ENCODE results near the gene AFM. TPM values are rescaled to one million over a fixed set of nuclear protein-coding genes. Genes with fewer than 3 reads are reported as not detected.

The AFM gene
- total RNA-seq, 1 experiment from 2014 or later = not detected

- no peaks in the 10 kb centered on the region for H3K23me2 ChIP-seq (ENCODE audit: insufficient read length, low read depth, low read length, poor library complexity, severe bottlenecking)
- H3T11ph ChIP-seq (ENCODE audit: low read length) = no peak overlapping the region
- H2BK120ac ChIP-seq (ENCODE audit: low read depth, low read length, poor library complexity, severe bottlenecking) = no peak overlapping the region
- no peaks in the 10 kb centered on the region for H3K79me1 ChIP-seq (ENCODE audit: insufficient read depth, low read depth, low read length, poor library complexity, severe bottlenecking)
- H4K5ac ChIP-seq (ENCODE audit: insufficient read length, low read depth, low read length) = no peak overlapping the region
- WGBS (ENCODE audit: extremely low coverage, insufficient read length, low lambda C conversion rate) = no CpG with 5 or more reads among the region's 4 CpGs
- no peak overlapping the region for H3K27ac ChIP-seq (ENCODE audit: insufficient read length, low read depth, low read length)
- no peak overlapping the region for H2BK15ac ChIP-seq (ENCODE audit: low read depth, low read length)
- Mint-ChIP-seq H3K4me3 (no peak overlapping the region), H3K9me3 (peaks cover 5 to 6% of the 10 kb centered on the region in 2 experiments; a peak in 2 of 5 replicates), H3K36me3 (ENCODE audit: insufficient read depth in 1 of 3, low read depth in 3 of 3) (no peaks in the 10 kb centered on the region; a peak in 1 of 7 replicates), H3K27ac (no peak overlapping the region), H3K27me3 (ENCODE audit: low read depth) (no peaks in the 10 kb centered on the region), H3K4me1 (no peaks in the 10 kb centered on the region)
- H2BK12ac ChIP-seq (ENCODE audit: insufficient read length, low read depth, low read length) = no peak overlapping the region
- H3K4me2 ChIP-seq (ENCODE audit: insufficient read depth, insufficient read length, low read length) = no peak overlapping the region
- H2BK20ac ChIP-seq (ENCODE audit: low read depth, low read length, poor library complexity, severe bottlenecking) = no peak overlapping the region
- H3K9ac ChIP-seq (ENCODE audit: extremely low read depth, insufficient read length, low read length) = no peak overlapping the region
- H3K4ac ChIP-seq (ENCODE audit: low read depth, low read length) = no peak overlapping the region
- H2BK5ac ChIP-seq (ENCODE audit: insufficient read length, low read length) = no peak overlapping the region
- H3K56ac ChIP-seq (ENCODE audit: insufficient read length, low read depth, low read length) = no peak overlapping the region
- TF ChIP-seq, protein P1, sequence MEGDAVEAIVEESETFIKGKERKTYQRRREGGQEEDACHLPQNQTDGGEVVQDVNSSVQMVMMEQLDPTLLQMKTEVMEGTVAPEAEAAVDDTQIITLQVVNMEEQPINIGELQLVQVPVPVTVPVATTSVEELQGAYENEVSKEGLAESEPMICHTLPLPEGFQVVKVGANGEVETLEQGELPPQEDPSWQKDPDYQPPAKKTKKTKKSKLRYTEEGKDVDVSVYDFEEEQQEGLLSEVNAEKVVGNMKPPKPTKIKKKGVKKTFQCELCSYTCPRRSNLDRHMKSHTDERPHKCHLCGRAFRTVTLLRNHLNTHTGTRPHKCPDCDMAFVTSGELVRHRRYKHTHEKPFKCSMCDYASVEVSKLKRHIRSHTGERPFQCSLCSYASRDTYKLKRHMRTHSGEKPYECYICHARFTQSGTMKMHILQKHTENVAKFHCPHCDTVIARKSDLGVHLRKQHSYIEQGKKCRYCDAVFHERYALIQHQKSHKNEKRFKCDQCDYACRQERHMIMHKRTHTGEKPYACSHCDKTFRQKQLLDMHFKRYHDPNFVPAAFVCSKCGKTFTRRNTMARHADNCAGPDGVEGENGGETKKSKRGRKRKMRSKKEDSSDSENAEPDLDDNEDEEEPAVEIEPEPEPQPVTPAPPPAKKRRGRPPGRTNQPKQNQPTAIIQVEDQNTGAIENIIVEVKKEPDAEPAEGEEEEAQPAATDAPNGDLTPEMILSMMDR (conservative IDR thresholded peaks at IDR 0.05) = no peak
- no peaks in the 10 kb centered on the region for H3K9me3 ChIP-seq (ENCODE audit: control insufficient read depth, low read depth, low read length)
- no peaks in the 10 kb centered on the region for H3K27me3 ChIP-seq (ENCODE audit: insufficient read depth, low read length)
- H2AK5ac ChIP-seq (ENCODE audit: insufficient read length, low read length) = no peak overlapping the region
- H3K18ac ChIP-seq (ENCODE audit: insufficient read length, low read depth, low read length) = no peak overlapping the region
- no peaks in the 10 kb centered on the region for H4K20me1 ChIP-seq (ENCODE audit: control insufficient read depth, insufficient read depth, insufficient read length)
- DNase-seq = no peak
- H3K79me2 ChIP-seq (ENCODE audit: insufficient read depth, low read length) = no peaks in the 10 kb centered on the region
- H4K8ac ChIP-seq (replicated peaks; ENCODE audit: insufficient read length, low read depth, low read length) = no peak overlapping the region
- no peak overlapping the region for H3K14ac ChIP-seq (ENCODE audit: insufficient read depth, low read length)
- H3K4me1 ChIP-seq (ENCODE audit: insufficient read depth, low read length) = no peaks in the 10 kb centered on the region
- H2AFZ ChIP-seq (ENCODE audit: low read length) = no peak overlapping the region
- no peak overlapping the region for H4K91ac ChIP-seq (ENCODE audit: insufficient read length, low read depth, low read length)
- no peak overlapping the region for H3K23ac ChIP-seq (ENCODE audit: insufficient read length, low read depth, low read length)
Observed at GRCh38 chr4:73539386-73539785, 57.8 kb downstream of the AFM start.
